Effector memory CD8-positive, alpha-beta T cell (primary cell): Measurements from ENCODE around the gene ABCD2.
A peak's percentile ranks its signal among the peaks of the same experiment; 100 is the strongest.
"Not testable (repeated sequence)": the region's sequence is repeated elsewhere in the genome, so short reads cannot be mapped to it uniquely, and the experiment has no call there.

ENCODE experiments used
- ATAC-seq: fragments of 150-1000 bp; cut with Tn5 transposase; replicated peaks from 2 replicates; pipeline ENCODE4 v1.10.0; 2021; ENCODE audit warnings: mild to moderate bottlenecking, moderate library complexity
- DNase-seq, 3 experiments: peaks; one replicate each; pipeline ENCODE4 v3.0.0; 2021
- H3K27ac Mint-ChIP-seq, 2 donors: one replicate each; pipeline ENCODE4 v1.8.0; 2022; ENCODE audit warnings: mild to moderate bottlenecking in 2 of 2, mixed read lengths in 2 of 2, moderate library complexity in 2 of 2
- H3K27me3 Mint-ChIP-seq, 2 donors: one replicate each; pipeline ENCODE4 v1.8.0; 2022; ENCODE audit warnings: mixed read lengths in 2 of 2
- H3K36me3 Mint-ChIP-seq: one replicate; pipeline ENCODE4 v1.8.0; 2022; ENCODE audit warnings: mild to moderate bottlenecking, moderate library complexity, mixed read lengths; ENCODE audit not compliant: insufficient read depth
- H3K4me1 Mint-ChIP-seq, 2 donors: one replicate each; pipeline ENCODE4 v1.8.0; 2022; ENCODE audit warnings: low read depth in 2 of 2, mixed read lengths in 2 of 2
- H3K4me3 Mint-ChIP-seq, 2 donors: one replicate each; pipeline ENCODE4 v1.8.0; 2022; ENCODE audit warnings: mild to moderate bottlenecking in 2 of 2, mixed read lengths in 2 of 2, moderate library complexity in 2 of 2
- H3K9me3 Mint-ChIP-seq, 2 donors: one replicate each; pipeline ENCODE4 v1.8.0; 2022; ENCODE audit warnings: mixed read lengths in 2 of 2

ABCD2 gene

GRCh38 chr12:39571351-39571750 lies 48.3 kb downstream of the ABCD2 start:
- ATAC-seq (no peak), DNase-seq (no peak)
- Mint-ChIP-seq H3K9me3 (peaks cover 4 to 20% of the 10 kb centered on the region in 2 donors), H3K4me1 (no peaks in the 10 kb centered on the region), H3K4me3 (no peak overlapping the region), H3K27ac (no peak overlapping the region), H3K36me3 (peaks cover 40% of the 10 kb centered on the region), H3K27me3 (no peaks in the 10 kb centered on the region)

GRCh38 chr12:39553476-39553875 lies 66.1 kb downstream of the ABCD2 start:
- H3K9me3 Mint-ChIP-seq: peaks cover under 1 to 3% of the 10 kb centered on the region in 2 donors
- H3K27me3 Mint-ChIP-seq: no peaks in the 10 kb centered on the region
- H3K27ac Mint-ChIP-seq: no peak overlapping the region
- no peak overlapping the region for H3K4me3 Mint-ChIP-seq
- no peak for ATAC-seq
- peaks cover 16% of the 10 kb centered on the region for H3K36me3 Mint-ChIP-seq
- H3K4me1 Mint-ChIP-seq: peaks cover 0 to 5% of the 10 kb centered on the region in 2 donors
- no peak for DNase-seq

- H3K4me1 Mint-ChIP-seq, H3K27ac Mint-ChIP-seq, H3K4me3 Mint-ChIP-seq, DNase-seq, ATAC-seq, H3K36me3 Mint-ChIP-seq, H3K27me3 Mint-ChIP-seq, H3K9me3 Mint-ChIP-seq: not testable (repeated sequence)
Measured at GRCh38 chr12:39544211-39544610, 75.4 kb downstream of the ABCD2 start.

GRCh38 chr12:39541471-39541870 lies 78.1 kb downstream of the ABCD2 start:
- no peaks in the 10 kb centered on the region for H3K9me3 Mint-ChIP-seq

GRCh38 chr12:39538679-39539104 lies 80.9 kb downstream of the ABCD2 start:
- ATAC-seq (no peak), DNase-seq (no peak)
- no peaks in the 10 kb centered on the region for H3K9me3 Mint-ChIP-seq
- peaks cover 3% of the 10 kb centered on the region for H3K36me3 Mint-ChIP-seq
- no peak overlapping the region for H3K4me3 Mint-ChIP-seq
- H3K4me1 Mint-ChIP-seq: peaks cover 2 to 3% of the 10 kb centered on the region in 2 donors
- no peak overlapping the region for H3K27ac Mint-ChIP-seq
- no peaks in the 10 kb centered on the region for H3K27me3 Mint-ChIP-seq

More at GRCh38 chr12:39541471-39541870, 78.1 kb downstream of the ABCD2 start:
- Mint-ChIP-seq H3K27me3 (no peaks in the 10 kb centered on the region), H3K4me3 (no peak overlapping the region), H3K36me3 (peaks cover 3% of the 10 kb centered on the region), H3K27ac (no peak overlapping the region), H3K4me1 (no peaks in the 10 kb centered on the region)
- no peak for ATAC-seq
- no peak for DNase-seq

GRCh38 chr12:39533951-39534350 lies 85.7 kb downstream of the ABCD2 start:
- H3K4me1 Mint-ChIP-seq: peaks cover 2 to 3% of the 10 kb centered on the region in 2 donors
- peaks cover 3% of the 10 kb centered on the region for H3K36me3 Mint-ChIP-seq
- peak overlapping the region in 1 of 2 donors; percentile 82 for H3K27ac Mint-ChIP-seq
- DNase-seq (no peak), ATAC-seq (no peak)
- no peaks in the 10 kb centered on the region for H3K27me3 Mint-ChIP-seq
- no peak overlapping the region for H3K4me3 Mint-ChIP-seq
- no peaks in the 10 kb centered on the region for H3K9me3 Mint-ChIP-seq

- ATAC-seq (no peak), DNase-seq (no peak)
- peaks cover 0 to 3% of the 10 kb centered on the region in 2 donors for H3K9me3 Mint-ChIP-seq
- no peaks in the 10 kb centered on the region for H3K27me3 Mint-ChIP-seq
- H3K36me3 Mint-ChIP-seq: no peaks in the 10 kb centered on the region
- peaks cover 2 to 3% of the 10 kb centered on the region in 2 donors for H3K4me1 Mint-ChIP-seq
- no peak overlapping the region for H3K27ac Mint-ChIP-seq
- H3K4me3 Mint-ChIP-seq: no peak overlapping the region
Measured at GRCh38 chr12:39532448-39532847, 87.2 kb downstream of the ABCD2 start.

GRCh38 chr12:39526974-39527373 lies 92.6 kb downstream of the ABCD2 start:
- no peaks in the 10 kb centered on the region for H3K36me3 Mint-ChIP-seq
- peaks cover 0 to 7% of the 10 kb centered on the region in 2 donors for H3K9me3 Mint-ChIP-seq
- DNase-seq (no peak), ATAC-seq (no peak)
- H3K4me3 Mint-ChIP-seq: no peak overlapping the region
- peaks cover 0 to 1% of the 10 kb centered on the region in 2 donors for H3K4me1 Mint-ChIP-seq
- H3K27me3 Mint-ChIP-seq: no peaks in the 10 kb centered on the region
- no peak overlapping the region for H3K27ac Mint-ChIP-seq

GRCh38 chr12:39522167-39522566 lies 97.4 kb downstream of the ABCD2 start:
- DNase-seq, H3K27me3 Mint-ChIP-seq, H3K4me1 Mint-ChIP-seq, H3K27ac Mint-ChIP-seq, H3K9me3 Mint-ChIP-seq, ATAC-seq, H3K4me3 Mint-ChIP-seq, H3K36me3 Mint-ChIP-seq: not testable (repeated sequence)

GRCh38 chr12:39510001-39510400 lies 109.6 kb downstream of the ABCD2 start:
- no peaks in the 10 kb centered on the region for H3K4me1 Mint-ChIP-seq
- H3K9me3 Mint-ChIP-seq: peaks cover 0 to 9% of the 10 kb centered on the region in 2 donors
- no peaks in the 10 kb centered on the region for H3K36me3 Mint-ChIP-seq
- H3K27me3 Mint-ChIP-seq: no peaks in the 10 kb centered on the region
- DNase-seq (no peak), ATAC-seq (no peak)
- H3K4me3 Mint-ChIP-seq: no peak overlapping the region
- no peak overlapping the region for H3K27ac Mint-ChIP-seq

- H3K4me1 Mint-ChIP-seq: no peaks in the 10 kb centered on the region
- no peaks in the 10 kb centered on the region for H3K36me3 Mint-ChIP-seq
- peaks cover 0 to under 1% of the 10 kb centered on the region in 2 donors for H3K9me3 Mint-ChIP-seq
- H3K27ac Mint-ChIP-seq: no peak overlapping the region
- DNase-seq (no peak), ATAC-seq (no peak)
- H3K4me3 Mint-ChIP-seq: no peak overlapping the region
- H3K27me3 Mint-ChIP-seq: no peaks in the 10 kb centered on the region
Measured at GRCh38 chr12:39505554-39505953, 114.0 kb downstream of the ABCD2 start.

GRCh38 chr12:39505023-39505422 lies 114.6 kb downstream of the ABCD2 start:
- Mint-ChIP-seq H3K4me1 (no peaks in the 10 kb centered on the region), H3K36me3 (no peaks in the 10 kb centered on the region), H3K27ac (no peak overlapping the region), H3K9me3 (no peaks in the 10 kb centered on the region), H3K4me3 (no peak overlapping the region), H3K27me3 (no peaks in the 10 kb centered on the region)
- DNase-seq (no peak), ATAC-seq (no peak)

- ATAC-seq (no peak), DNase-seq (no peak)
- Mint-ChIP-seq H3K27ac (no peak overlapping the region), H3K9me3 (no peaks in the 10 kb centered on the region), H3K36me3 (no peaks in the 10 kb centered on the region), H3K4me1 (no peaks in the 10 kb centered on the region), H3K27me3 (no peaks in the 10 kb centered on the region), H3K4me3 (no peak overlapping the region)
Measured at GRCh38 chr12:39503439-39503838, 116.2 kb downstream of the ABCD2 start.

GRCh38 chr12:39502726-39503125 lies 116.9 kb downstream of the ABCD2 start:
- no peak for DNase-seq
- no peaks in the 10 kb centered on the region for H3K36me3 Mint-ChIP-seq
- H3K9me3 Mint-ChIP-seq: no peaks in the 10 kb centered on the region
- H3K4me1 Mint-ChIP-seq: no peaks in the 10 kb centered on the region
- no peak overlapping the region for H3K27ac Mint-ChIP-seq
- no peak overlapping the region for H3K4me3 Mint-ChIP-seq
- ATAC-seq: no peak
- no peaks in the 10 kb centered on the region for H3K27me3 Mint-ChIP-seq
